ENCODE data around the gene UTRN.

DNA sequence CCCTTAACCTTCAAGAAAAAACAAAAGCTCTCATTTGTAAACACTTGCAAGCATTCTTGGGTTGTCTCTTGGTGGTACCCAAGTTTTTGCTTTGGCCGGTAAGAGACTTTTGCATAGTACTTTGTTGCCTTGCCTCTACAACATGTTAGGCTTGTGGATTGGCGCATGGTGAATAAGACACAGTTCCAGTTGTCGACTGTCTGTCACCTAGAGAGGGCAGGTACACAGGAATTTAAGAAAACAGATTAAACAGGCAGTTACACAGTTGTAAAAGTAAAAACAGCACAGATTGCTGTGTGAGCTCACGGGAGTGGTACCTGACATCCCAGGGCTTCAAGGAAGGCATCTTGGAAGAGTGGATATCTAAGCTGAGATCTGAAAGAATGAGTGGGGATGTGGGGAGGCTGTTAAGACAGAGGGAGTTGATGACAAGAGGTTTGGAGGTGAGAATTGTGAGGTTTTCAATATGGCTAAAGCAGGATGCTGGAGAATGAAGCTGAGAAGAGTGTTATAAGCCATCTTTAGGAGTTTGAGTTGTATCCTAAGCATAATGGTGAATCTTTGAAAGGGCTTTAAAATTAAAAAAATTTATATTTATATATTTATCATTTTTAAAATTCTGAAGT lies 19.2 kb downstream of the UTRN start:
- TF ChIP-seq CTCF (conservative IDR thresholded peaks at IDR 0.05 in 1 of 2, IDR thresholded peaks at IDR 0.05 in 1 of 2; ENCODE audit: extremely low read depth in 1 of 2, insufficient read depth in 1 of 2, low read depth in 1 of 2, low read length in 2 of 2) (no peak), EZH2 (IDR thresholded peaks at IDR 0.05; ENCODE audit: borderline replicate concordance, low read length) (no peak)
